Adipose tissue (tissue), 3 donors: ENCODE measurements around the gene ATP10A. TPM values are rescaled to one million over a fixed set of nuclear protein-coding genes. Genes with fewer than 3 reads are reported as not detected.
A peak's percentile ranks its signal among the peaks of the same experiment; 100 is the strongest.

Experiments
- H3K27ac ChIP-seq: one replicate; pipeline ENCODE4 v1.5.1; 2013; ENCODE audit warnings: low read depth, low read length
- WGBS, 3 donors: extraction: QIAGEN DNeasy Blood & Tissue Kit; methylation state at CpG; one replicate each; pipeline ENCODE4 v1.1.7; 2013; 5-methylcytosine and 5-hydroxymethylcytosine counted together
- polyA plus RNA-seq, 3 donors: library from polyadenylated mRNA; stranded (reverse); fragments of 200-250 nt; gene quantifications; one replicate each; pipeline ENCODE4 v1.2.3, GENCODE V29; 2013
- donor health status: healthy with polysubstance abuse.
- donor health status: Bipolar disorder and iron deficiency.
- donor health status: healthy.

ATP10A gene
- polyA plus RNA-seq, 3 donors: 1.0 to 2.8 (median 2.4) TPM

DNA sequence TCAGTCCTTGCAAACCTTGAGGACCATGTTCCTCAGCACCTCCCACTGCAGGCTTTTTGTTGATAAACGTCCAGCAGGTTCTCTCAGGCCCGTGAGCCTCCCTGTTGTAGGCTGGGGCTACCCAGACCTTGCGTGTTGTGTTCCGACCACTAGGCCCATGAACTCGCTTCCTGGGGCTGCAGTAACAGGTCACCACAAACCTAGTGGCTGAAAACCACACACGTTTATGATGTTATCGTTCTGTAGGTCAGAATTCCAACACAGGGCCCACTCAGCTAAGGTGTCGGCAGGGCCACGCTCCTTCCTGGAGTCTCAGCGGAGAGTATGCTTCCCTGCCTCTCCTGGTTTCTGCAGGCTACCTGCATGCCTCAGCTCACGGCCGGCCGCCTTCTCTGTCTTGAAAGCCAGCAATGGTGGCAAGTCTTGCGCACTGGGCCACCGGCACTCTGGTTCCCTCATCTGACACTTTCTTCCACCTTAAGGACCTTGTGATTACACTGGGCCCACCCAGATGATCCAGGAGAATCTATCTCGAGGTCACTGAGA is 60.8 kb downstream of the ATP10A start:
- H3K27ac ChIP-seq: no peak overlapping the region
- 74 to 87% (median 84%) methylated on average over 16 of the region's 16 CpGs for WGBS, 3 donors

DNA sequence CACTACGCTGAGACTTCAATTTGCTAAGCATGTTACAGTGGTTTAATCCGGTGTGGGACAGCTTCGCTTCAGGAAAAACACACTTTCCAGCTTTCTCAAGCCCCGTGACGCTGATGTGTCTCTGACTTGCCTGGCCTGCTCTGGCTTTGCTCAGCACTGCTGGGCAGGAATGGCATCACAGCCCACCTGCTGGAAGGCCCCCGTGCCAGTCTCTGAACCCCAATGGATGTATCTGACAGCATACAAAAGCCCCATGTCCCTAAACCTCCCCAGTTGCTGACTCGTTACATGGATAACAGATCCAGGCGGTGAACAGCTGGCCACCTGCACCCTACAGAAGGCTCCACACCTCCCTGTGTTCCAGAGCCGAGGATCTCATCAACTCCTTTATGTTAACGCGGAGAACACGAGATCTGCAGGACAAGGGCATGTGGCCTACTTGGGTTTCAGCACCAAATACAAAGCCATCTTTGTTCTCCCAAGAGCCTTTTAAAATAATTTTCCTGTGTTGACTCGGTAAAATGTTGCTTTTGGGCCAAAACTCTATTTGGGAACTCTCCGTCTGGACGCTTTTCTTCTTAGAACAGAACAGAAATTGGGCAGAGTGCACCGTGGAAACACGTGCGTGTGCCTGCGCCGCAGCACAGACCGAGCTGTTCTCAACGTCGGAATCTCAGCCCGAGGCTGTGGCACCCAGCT is 61.4 kb downstream of the ATP10A start:
- WGBS, 3 donors: 67 to 82% (median 73%) methylated on average over 24 of the region's 24 CpGs
- H3K27ac ChIP-seq: no peak overlapping the region

DNA sequence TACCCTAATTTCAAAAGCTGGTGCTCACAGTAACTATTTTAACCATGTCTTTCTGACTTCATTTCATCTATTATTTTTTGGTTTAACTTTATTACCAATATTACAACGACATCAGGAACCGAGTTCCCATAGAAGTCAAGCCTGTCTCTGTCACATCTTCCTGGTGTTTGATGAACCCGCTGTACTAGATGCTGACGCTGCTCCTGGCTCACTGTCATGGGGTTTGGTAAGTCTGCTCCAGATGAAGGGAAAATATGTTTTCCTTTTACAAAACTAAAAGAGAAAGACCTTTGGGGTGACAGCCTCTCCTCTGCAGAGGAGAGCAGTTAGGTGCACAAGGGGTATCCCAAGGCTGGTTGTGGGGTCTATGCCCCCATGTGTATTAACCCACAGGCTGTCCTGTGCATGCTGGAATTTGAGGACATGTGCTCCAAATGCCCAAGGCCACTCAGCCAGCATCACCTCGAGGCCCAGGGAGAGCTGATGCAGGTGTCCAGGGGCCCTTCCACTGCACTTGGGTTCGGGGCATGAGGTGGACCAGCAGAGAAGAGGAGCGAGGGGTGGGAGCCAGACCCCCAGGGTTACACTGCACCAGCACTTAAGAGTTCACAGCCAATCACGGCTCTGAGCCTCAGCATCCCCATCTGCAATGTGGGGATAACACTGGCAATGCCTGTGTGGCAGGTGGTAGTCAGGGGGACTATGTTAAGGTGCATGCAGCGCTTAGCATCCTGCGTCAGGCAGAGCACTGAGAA is 62.2 kb downstream of the ATP10A start:
- no peak overlapping the region for H3K27ac ChIP-seq
- 78 to 90% (median 87%) methylated on average over 10 of the region's 10 CpGs for WGBS, 3 donors

DNA sequence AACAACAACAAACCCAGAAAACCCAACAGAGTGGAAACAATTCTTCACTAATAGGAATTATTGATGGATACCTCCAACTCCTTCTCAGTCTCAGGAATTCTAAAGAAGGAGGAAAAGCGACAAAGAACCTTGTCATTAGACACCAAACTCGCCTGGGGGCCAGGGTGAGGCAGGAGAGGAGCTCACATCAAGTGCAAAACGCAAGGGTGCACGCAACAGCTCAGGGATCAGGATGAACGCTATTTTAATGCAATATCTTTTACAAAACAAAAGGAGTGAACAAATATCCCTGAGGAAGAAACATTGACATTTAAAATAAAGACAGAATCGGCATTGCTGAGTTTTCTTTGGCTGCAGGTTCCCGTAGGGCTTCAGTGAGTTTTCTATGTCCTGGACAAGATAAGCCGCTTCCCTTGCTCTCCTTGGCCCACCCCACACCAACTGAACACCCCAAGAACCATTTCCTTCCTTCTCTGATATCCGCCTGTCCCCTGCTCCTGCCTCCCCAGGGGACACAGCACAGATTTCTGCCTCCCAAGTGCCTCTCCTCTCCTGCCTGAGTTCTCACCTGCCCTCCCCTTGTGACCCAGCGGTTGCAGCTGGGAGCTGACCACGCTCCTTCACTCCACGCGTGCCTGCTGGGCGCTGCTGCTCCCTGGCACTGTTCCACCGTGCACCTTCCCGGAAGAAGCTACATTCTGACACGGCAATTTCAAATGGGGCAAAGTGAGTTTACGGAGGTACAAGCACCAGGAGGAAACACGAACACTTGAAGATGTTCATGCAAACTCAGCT is 63.0 kb downstream of the ATP10A start:
- WGBS, 3 donors: 59 to 71% (median 60%) methylated on average over 19 of the region's 19 CpGs

DNA sequence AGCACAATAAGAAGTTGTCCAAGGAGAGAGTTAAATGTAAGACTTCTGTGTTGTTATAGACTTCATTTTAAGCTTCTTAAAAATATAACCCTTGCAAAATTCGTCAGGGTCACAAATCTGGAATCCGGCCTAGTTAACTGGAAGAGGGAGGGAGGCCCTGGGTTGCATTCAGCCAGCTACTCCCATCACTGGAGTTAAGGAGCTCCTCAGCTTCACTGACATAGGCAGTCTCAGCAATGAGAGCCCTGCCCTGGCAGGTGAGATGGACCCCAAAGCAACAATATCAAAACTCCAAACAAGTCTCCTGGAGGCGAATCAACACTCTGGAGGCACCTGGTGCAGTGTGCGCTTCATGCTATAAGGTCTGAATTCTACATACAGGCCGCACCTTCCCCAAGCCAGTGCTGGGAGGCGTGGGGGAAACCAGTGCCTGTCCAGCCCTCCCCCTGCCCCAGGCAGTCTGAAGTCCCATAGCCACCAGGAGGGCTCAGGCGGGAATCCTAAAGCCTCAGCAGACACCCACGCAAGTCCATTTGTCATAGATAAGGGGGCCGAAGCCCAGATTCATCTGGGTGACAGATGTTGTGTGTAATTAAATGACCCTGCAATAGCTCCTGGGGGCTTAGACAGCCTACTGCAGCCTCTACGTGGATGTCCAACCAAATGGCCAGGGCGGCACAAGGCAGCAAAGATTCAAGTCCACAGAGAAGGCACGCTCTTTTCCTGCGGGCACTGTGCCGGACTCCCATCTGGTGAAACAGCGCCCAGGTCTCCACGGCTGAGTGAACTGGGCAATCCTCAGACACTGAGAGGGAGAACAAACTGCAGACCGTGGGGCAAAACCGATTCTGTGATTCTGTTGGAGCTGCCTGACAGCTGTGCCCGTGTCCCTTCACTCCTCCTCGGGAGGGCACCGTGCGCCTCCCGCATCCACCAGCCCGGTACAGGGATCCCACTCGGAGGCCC is 64.9 kb downstream of the ATP10A start:
- WGBS, 3 donors: 69 to 72% (median 72%) methylated on average over 22 to 25 of the region's 25 CpGs
- no peak overlapping the region for H3K27ac ChIP-seq

More for the DNA sequence above, 63.0 kb downstream of the ATP10A start:
- no peak overlapping the region for H3K27ac ChIP-seq

DNA sequence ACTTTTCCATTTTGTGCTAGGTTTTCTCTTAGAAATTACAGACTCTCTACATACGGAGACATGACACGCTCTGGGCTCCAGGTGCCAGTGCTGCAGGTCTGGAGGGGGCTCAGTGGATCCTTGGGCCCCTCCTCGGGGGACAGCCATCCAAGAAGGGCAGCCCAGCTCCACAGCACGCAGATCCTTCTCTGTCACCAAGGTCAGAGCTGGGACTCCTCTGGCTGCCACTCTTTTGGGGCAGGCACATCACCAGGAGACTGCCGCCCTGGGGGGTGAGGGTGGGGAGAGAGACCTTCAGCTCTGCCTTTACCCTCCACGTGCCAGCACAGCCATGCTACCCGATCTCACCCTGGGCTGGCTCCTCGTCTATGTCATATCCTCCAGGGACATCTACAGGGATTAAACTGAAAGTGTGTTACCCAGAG is 65.6 kb downstream of the ATP10A start:
- WGBS, 3 donors: 49 to 63% (median 56%) methylated on average over 8 of the region's 8 CpGs

DNA sequence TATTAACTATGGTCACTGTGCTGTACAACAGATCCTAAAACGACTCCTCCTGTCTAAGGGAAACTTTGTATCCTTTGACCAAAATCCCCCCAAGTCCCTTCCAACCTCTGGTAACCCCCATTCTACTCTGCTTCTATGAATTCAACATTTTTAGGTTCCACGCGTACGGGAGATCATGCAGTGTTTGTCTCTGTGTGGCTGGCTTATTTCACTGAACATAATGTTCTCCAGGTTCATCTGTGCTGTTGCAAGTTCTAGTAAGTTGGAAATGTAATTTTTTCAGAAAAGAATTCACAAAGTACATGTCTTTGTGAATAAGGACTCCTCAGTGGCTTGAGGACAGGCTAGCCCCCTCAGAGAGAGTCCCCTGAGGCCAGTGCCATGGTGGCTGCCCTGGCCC is 66.1 kb downstream of the ATP10A start:
- WGBS, 3 donors: 76 to 83% (median 81%) methylated on average over 4 of the region's 4 CpGs
- no peak overlapping the region for H3K27ac ChIP-seq

More for the DNA sequence above, 65.6 kb downstream of the ATP10A start:
- H3K27ac ChIP-seq: no peak overlapping the region

DNA sequence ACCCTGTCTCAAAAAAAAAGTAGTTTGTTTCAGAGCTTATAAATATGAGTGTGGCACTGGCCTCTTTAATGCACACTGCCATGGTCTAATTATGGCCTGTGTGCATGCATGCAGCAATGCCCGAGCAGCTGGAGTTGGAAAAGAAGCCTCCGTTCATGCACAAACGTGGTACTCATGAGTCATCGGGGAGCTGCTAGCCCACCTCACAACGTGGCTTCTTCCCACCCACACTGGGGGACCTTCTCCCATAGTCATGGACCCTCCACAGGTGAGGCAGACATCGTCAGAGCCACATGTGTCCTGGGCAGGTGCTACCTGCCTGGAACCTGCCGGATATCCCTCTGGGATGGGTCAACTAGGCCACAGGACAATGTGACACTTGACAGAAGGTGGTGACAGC is 66.7 kb downstream of the ATP10A start:
- WGBS, 3 donors: 72 to 80% (median 79%) methylated on average over 7 of the region's 7 CpGs
- no peak overlapping the region for H3K27ac ChIP-seq

DNA sequence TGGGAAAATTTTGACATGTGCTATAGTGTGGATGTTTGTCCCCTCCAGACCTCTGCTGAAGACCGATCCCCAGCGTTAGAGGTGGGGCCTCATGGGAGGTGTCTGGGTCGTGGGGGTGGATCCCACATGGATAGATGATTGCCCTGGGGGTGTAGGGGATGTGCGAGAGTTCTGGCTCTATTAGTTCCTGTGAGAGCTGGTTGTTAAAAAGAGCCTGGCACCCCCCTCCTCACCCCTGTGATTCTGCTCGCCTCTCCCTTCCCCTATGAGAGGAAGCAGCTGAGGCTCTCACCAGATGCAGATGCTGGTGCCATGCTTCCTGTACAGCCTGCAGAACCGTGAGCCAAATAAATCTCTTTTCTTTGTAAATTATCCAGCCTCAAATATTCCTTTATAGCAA is 67.4 kb downstream of the ATP10A start:
- no peak overlapping the region for H3K27ac ChIP-seq
- WGBS, 3 donors: 34 to 46% (median 35%) methylated on average over 5 to 6 of the region's 6 CpGs

DNA sequence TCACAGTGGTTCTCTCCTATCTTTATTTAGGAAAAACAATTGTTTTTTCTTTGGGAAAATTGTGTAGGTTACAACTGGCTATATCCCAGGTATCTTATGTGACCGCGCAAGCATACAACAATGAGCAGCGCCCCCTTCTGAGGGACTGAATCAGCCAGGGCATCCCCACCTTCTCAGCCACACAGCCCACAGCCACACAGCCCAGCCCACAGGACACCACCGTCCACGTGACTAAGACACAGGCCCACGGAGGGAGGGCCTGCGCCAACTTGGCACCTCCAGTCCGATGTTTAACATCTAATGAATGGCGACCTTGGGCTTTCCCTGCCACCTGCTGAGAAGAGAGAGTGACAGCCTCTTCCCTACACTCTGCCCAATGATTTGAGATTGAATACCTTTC is 68.1 kb downstream of the ATP10A start:
- no peak overlapping the region for H3K27ac ChIP-seq

DNA sequence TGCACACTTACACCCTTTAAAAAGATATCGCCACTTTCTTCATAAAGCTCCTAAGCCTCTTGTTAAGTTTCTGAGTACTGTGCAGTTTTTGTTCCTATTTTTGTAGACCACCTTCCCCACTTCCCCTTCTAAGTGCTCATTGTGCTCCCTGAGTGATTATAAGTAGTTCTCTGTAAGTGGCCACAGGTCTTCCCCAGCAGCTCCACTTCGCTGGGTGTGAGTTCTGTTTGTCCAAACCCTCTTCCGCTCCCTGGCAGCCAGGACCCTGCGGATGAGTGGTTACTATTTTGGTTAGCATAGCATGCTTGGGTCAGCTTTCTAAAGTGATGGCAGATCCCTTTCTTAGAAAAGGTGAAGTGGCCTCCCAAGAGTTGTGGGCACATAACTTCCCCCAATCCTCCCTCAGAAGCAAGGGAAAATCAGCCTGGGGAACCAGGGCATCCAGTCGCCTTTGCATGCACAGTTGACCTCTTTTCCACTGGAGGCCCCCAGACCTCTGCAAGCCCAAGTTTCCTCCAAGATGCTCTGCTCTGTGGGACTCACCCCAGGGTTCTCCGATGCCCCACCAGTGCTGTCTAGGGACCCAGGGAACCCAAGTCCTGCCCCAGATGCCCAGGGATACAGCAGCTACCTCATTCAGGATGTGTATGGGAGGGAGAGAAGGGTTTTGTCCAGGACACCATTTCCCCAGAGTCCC is 69.6 kb downstream of the ATP10A start:
- H3K27ac ChIP-seq: no peak overlapping the region
- WGBS, 3 donors: 59 to 74% (median 71%) methylated on average over 6 of the region's 6 CpGs

More for the DNA sequence above, 68.1 kb downstream of the ATP10A start:
- WGBS, 3 donors: 72 to 94% (median 82%) methylated on average over 9 of the region's 9 CpGs

DNA sequence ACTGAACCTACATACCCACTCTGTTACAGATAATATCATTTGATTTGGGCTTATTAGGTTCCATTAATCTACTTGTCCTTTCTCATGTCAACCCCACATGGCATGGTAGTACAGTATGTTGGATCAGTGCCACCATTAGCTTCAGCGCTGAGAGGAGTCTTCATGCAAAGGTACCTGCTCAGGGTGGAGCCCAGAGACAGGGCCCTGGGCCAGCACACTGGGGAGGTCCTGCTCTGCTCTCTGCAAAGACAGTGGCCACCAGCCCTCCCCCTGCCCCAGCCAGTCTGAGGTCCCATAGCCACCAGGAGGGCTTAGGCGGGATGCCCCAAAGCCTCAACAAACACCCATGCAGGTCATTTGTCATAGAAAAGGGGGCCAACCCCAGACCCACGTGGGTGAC is 71.0 kb downstream of the ATP10A start:
- 35 to 78% (median 58%) methylated on average over 3 of the region's 3 CpGs for WGBS, 3 donors
- no peak overlapping the region for H3K27ac ChIP-seq

DNA sequence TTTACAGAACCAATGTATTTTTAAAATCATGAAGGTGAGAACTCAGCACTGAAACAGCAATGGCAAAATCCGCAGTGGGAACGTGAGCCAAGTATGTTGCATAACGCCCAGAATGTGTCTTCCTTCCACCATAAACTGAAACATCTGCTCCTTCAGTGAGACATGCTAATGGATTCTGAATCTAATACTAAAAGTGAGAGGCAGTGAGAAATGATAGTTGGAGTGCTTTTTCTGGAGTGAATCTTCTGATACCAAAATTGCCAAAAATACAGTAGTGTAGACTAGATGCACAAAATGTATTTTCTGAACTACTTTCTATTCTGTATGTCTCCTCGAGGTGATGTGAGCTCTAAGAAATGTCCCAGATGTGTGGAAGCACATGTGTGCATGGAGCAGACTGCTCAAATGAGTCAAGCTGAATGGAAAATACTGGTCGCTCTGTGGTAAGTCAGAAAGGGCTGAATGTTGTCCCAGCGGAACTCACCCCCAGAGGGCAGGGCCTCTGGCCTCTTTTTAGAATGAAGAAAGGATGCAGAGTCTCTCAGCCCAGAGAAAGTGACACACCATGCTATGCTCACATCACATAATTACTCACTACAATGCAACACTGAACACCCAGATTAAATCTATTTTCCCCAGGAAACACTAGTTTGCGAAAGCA is 73.0 kb downstream of the ATP10A start:
- 37 to 51% (median 42%) methylated on average over 7 of the region's 7 CpGs for WGBS, 3 donors
- peak overlapping the region; percentile 11 for H3K27ac ChIP-seq

DNA sequence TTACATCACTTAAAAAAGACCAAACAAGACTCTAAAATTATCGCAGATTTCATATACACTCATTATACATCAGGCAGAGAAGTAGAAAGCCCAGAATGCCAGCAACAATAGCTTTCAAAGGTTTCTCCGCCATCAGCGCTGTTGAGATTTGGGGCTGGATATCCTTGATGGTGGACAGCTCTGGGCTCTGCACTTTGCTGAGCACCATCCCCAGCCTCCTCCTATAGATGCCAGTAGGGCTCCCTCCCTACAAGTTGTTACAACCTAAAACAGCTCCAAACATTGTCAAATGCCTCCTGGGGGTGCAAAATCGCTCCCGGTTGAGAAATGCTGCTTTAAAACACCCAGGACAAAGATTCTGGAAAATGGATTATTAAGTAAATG is 73.5 kb downstream of the ATP10A start:
- peak overlapping the region; percentile 11 for H3K27ac ChIP-seq
- WGBS, 3 donors: 63 to 81% (median 66%) methylated on average over 5 of the region's 5 CpGs

DNA sequence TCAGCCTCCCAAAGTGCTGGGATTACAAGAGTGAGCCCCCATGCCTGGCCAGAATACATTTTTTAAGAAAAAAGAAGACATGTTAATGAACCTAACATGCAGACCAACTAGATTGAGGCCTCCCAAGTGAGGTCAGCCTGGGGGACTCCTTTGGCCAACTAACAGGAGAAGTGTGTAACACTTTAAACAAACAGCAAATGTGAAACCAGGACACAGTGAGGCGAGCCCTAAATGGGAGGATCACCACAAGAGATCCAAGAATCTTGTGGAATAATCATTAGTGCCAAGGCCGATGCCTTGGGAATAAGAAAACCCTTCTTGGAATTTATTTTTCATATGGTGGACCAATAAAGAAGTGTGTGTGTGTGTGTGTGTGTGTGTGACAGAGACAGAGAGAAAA is 73.9 kb downstream of the ATP10A start:
- H3K27ac ChIP-seq: peak overlapping the region; percentile 11
- 55 to 68% (median 58%) methylated on average over 2 of the region's 2 CpGs for WGBS, 3 donors

DNA sequence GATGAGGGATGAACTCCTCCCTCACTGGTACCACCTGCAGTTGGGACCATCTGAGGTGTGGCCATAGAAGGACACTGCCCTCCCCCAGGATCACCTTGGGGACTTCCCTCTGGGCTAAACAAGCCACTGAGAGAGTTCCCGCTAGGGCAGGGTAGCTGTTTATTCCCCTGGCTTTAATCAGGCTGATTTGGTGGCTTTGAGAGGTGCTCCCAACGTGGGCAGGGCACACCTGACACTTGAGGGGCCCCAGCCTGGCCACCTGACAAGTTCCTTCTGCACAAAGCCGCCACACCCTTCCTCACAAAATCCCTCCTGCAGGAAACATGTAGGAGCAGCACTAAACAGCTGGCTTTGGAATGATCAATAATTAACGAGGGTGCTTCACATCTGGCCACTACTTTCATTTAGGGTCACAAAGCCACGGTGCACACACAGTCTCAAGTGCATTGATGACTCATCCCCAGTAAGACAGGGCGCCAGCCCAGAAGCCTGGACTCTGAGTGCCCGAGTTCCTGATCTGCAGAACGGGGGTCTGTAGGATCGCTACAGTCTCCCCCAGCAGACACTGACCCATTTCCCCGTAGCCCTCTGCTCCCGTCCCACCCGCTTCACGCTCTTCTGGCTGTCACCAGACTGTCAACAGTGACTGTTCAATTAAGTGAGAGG is 75.1 kb downstream of the ATP10A start:
- H3K27ac ChIP-seq: no peak overlapping the region
- 35 to 47% (median 47%) methylated on average over 13 of the region's 13 CpGs for WGBS, 3 donors
